ENCODE results near the gene C11orf16.
"Not testable (repeated sequence)": the region's sequence is repeated elsewhere in the genome, so short reads cannot be mapped to it uniquely, and the experiment has no call there.

Gene C11orf16

DNA sequence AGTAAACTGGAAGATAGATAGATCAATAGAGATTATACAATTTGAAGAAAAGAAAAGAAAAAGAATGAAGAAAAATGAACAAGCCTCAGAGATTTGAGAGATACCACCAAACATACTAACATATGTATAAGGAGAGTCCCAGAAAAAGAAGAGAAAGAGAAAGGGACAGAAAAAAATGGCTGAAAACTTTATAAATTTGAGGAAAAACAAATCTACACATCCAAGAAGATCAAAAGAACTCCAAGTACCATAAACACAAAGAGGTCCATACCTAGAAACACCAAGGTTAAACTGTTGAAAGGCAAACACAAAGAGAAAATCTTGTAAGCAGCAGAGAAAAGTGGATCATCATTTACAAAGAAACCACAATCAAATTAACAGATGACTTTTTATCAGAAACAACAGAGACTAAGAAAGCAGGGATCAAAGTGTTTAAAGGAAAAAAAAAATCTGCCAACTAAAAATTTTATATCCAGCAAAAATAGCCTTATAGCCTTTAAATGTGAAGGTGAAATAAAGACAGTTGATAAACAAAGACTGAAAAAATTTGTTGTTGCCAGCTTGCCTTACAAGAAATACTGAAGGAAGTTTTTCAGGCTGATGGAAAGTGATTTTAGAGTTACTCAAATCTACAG, 33.5 kb downstream of the C11orf16 start:
- in situ Hi-C loops (cut with HindIII; ENCODE audit: low sequenced_read_pairs): no loop called here

DNA sequence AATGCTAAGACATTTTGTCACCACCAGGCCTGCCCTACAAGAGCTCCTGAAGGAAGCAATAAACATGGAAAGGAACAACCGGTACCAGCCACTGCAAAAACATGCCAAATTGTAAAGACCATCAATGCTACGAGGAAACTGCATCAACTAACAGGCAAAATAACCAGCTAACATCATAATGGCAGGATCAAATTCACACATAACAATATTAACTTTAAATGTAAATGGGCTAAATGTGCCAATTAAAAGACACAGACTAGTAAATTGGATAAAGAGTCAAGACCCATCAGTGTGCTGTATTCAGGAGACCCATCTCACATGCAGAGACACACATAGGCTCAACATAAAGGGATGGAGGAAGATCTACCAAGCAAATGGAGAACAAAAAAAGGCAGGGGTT, 41.6 kb downstream of the C11orf16 start:
- in situ Hi-C loops (cut with HindIII; ENCODE audit: low sequenced_read_pairs): not testable (repeated sequence)

DNA sequence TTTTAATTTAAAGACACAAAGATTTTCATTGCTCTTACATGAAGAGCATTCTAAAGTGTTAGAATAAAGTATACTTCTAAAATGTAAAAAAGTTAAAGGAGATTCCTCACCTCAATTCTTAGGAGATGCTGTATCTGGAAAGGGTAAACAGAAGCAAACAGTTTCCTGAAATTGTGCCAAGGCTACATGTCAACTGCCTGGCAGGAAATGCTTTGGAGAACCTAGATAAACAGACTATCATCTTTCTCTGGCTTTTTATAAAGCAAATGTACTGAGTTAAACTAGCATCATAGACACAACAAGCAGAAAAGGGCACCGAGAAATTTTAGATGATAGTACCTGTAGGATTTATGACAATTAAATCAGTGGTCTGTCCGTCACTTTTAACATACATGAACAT, 46.4 kb downstream of the C11orf16 start:
- in situ Hi-C loops (cut with HindIII; ENCODE audit: low sequenced_read_pairs): no loop called here

DNA sequence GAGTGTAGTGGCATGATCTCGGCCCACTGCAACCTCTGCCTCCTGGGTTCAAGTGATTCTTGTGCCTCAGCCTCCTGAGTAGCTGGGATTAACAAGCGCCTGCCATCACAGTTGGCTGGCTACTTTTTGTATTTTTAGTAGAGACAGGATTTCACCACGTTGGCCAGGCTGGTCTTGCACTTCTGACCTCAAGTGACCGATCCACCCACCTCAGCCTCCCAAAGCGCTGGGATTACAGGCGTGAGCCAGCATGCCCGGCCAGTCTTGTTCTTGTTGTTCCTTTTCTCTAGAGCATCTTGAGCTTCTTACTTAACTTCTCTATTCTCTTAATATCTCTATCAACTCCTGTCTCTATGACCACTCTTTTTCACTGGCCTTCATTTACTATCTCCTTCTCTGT, 51.2 kb downstream of the C11orf16 start:
- in situ Hi-C loops (cut with HindIII; ENCODE audit: low sequenced_read_pairs): not testable (repeated sequence)

DNA sequence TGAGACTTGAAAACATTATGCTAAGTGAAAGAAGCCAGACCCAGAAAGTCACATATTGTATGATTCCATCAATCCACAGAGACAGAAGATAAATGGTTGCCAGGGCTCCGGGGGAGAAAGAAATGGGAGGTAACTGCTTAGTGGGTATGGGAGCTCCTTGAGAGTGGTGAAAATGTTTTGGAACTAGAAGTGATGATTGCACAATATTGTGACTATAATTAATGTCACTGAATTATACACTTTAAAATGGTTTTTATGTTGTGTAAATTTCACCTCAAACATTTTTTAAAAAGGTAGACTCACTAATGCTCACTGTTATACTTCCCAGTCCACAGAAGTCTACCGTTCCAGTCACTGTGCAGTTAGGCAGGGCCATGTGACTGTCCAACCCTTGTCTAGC, 54.0 kb downstream of the C11orf16 start:
- in situ Hi-C loops (cut with HindIII; ENCODE audit: low sequenced_read_pairs): no loop called here

DNA sequence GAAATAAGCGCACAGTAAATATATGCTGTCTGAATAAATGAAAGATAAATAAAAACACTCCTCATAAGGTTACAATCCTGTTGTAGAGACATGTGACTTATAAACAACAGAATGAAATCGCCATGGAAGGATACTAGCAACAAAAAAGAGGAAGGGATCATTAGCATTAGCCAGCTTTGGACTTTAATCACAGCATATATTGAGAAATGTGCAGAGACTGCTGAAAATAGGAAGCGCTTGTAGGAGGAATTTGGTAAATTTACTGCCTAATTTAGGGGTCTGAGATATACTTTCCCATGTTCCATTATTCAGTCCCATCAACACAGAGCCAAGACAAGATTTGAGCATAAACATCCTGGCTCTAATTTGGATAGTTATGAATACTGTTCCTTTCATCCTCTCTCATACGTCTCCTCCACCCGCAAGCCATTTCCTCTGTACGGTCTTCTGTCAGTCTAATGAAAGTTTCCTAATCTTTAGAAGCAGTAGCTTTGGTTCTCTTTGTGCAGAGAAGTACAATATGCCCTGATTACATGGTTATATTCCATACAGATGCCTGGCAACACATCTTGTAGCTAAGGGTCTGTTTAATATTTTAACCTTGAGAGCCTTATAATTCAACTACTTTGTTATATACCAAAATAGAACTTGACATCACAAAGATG, 58.9 kb downstream of the C11orf16 start:
- in situ Hi-C loops (cut with HindIII; ENCODE audit: low sequenced_read_pairs): no loop called here

DNA sequence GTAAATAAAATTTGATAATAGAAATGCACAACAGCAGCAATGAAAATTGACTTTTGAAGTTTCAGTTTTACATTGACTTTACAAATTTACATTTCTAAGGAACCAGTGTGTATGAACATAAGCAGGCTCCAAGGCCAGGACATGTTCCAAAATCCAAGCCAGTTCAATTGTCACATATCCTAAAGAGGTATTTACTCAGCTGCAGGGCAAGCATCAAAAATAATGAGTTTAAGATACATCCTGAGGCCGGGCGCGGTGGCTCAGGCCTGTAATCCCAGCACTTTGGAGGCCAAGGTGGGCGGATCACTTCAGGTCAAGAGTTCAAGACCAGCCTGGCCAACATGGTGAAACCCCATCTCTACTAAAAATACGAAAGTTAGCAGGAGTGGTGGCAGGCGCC, 60.8 kb downstream of the C11orf16 start:
- in situ Hi-C loops (cut with HindIII; ENCODE audit: low sequenced_read_pairs): no loop called here

DNA sequence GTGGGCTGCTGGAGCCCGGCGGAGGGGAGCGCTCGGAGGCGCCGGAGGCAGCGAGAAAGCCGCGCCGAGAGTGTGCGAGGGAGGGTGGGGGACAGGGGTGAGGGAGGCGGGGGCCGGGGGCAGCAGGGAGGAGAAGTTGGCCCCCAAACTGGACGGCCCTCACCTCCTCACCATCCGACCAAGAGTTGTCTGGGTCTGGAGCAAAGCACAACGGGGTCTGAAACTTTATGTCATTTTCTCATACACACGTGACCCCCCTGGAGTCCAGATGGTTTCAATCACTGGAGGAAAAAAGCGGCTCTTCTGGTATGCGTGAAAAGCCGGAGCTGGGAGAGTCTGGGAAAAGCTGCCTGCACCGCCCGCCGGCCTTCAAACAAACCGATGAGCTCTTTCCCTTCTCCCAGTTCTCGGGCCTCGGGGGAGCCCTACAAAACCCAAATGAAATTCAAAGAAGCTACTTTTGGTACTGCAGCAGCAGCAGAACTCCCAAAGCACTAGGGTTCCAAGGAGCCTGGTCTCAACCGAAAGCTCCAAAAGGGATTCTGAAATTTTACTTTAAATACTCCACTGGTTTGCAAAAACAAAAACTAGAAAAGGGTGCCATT, 61.5 kb downstream of the C11orf16 start:
- in situ Hi-C loops (cut with HindIII; ENCODE audit: low sequenced_read_pairs): no loop called here

DNA sequence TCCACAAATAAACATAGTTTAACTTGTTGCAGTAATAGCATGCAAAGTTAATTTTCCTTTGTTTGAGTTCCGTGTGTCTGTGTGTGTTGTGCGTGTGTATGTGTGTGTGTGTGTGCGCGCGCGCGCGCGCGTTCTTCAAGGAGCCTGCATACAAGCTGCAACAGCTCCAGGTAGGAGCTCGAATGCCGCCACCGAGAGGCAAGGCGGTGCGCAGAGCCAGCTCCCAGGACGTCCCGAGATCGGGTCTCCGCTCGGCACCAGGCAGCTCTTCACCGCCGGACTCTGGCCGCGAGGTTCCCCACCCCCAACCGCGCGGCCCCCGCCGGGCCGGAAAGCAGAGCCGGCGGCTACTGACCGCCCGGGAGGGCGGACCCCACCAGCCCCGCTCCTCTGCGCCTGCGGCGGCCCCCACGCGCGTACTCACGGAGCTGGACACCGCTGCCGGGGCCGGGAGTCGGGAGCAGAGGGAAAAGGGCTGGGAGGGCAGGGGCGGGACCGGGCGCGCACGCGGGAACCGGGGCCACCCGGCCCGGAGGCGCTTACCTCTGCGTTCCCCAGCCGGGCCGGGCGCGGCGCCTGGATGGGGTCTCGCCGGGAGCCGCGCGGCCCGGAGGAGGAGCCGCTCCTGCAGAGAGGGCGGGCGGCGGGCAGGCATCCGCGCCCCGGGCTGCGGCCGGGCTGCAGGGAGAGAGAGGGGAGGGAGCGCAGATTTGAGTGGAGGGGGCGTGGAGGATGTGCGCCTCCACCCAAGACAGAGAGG, 62.2 kb downstream of the C11orf16 start:
- in situ Hi-C loops (cut with HindIII; ENCODE audit: low sequenced_read_pairs): no loop called here

Data from DLD1 (cell line).